Endothelial cell of umbilical vein (primary cell): ENCODE data around the gene IL33. TPM values are rescaled to one million over a fixed set of nuclear protein-coding genes. Genes with fewer than 3 reads are reported as not detected.

ENCODE experiments used
- BruUV-seq: library from RNA; stranded (reverse); fragments of 400-500 nt; replicated peaks from 2 replicates; lab custom pipeline; 2021; lab: Mats Ljungman, UMichigan
- CTCF ChIA-PET: fragments of 300-600, 350-600 bp; sonication (Branson Sonifier 250); formaldehyde crosslinking; loops from one replicate; lab custom pipeline; 2021; ENCODE audit warnings: antibody characterized with exemption, inconsistent platforms; lab: Charles Lee
- POLR2A ChIA-PET: fragments of 300-600, 350-600 bp; sonication (Branson Sonifier 250); formaldehyde crosslinking; loops from one replicate; lab custom pipeline; 2021; ENCODE audit warnings: antibody characterized with exemption, inconsistent platforms; lab: Charles Lee
- DNase-seq: peaks from one replicate; pipeline ENCODE4 v3.0.0-alpha.2; 2011; ENCODE audit warnings: low read depth, low spot score
- FAIRE-seq: peaks from 2 replicates; lab custom pipeline; 2011; peaks lifted over from hg19 to GRCh38; lab: Jason Lieb, UNC
- H2AFZ ChIP-seq: 2 replicates; pipeline ENCODE4 v1.6.0; 2012; ENCODE audit warnings: low read depth, low read length, control low read depth, inconsistent platforms
- H3K27ac ChIP-seq: 2 replicates; pipeline ENCODE4 v1.5.1; 2011; ENCODE audit warnings: low read depth, mild to moderate bottlenecking, control low read depth, low read length, moderate library complexity; ENCODE audit not compliant: insufficient read depth
- H3K27me3 ChIP-seq, 2 experiments: 2 replicates each; pipeline versions ENCODE4 v1.6.0 to v1.6.1; 2011; ENCODE audit warnings: low read length in 2 of 2, mixed read lengths in 1 of 2; ENCODE audit not compliant: control insufficient read depth in 2 of 2, insufficient read depth in 2 of 2
- H3K36me3 ChIP-seq, 2 experiments: 2 replicates in 1 of 2; 3 replicates in 1 of 2; pipeline ENCODE4 v1.5.1; 2011; ENCODE audit warnings: low read length in 2 of 2, mild to moderate bottlenecking in 1 of 2, moderate library complexity in 1 of 2; ENCODE audit not compliant: control insufficient read depth in 2 of 2, insufficient read depth in 2 of 2; ENCODE audit errors: extremely low read depth in 1 of 2
- H3K4me1 ChIP-seq: 3 replicates; pipeline ENCODE4 v1.5.1; 2011; ENCODE audit warnings: mild to moderate bottlenecking, low read length; ENCODE audit not compliant: control insufficient read depth, insufficient read depth; ENCODE audit errors: extremely low read depth
- H3K4me2 ChIP-seq: 2 replicates; pipeline ENCODE4 v1.6.1; 2011; ENCODE audit warnings: low read length, control low read depth, mixed read lengths; ENCODE audit not compliant: insufficient read depth
- H3K4me3 ChIP-seq, 3 experiments: fragments of 200-600 bp in 1 of 3; sonication (generic), shearing (Covaris generic) in 1 of 3; replicated peaks in 1 of 3; 2 replicates each; pipeline ENCODE4 v1.5.1; 2011 to 2016; ENCODE audit warnings: control low read depth in 3 of 3, low read length in 3 of 3, mild to moderate bottlenecking in 2 of 3, inconsistent platforms in 1 of 3, low read depth in 1 of 3, moderate library complexity in 1 of 3; ENCODE audit not compliant: insufficient read depth in 1 of 3
- H3K79me2 ChIP-seq: 2 replicates; pipeline ENCODE4 v1.6.0; 2012; ENCODE audit warnings: low read length, inconsistent platforms; ENCODE audit not compliant: control insufficient read depth, insufficient read depth
- H3K9ac ChIP-seq: replicated peaks from 2 replicates; pipeline ENCODE3; 2011; ENCODE audit warnings: low read length, control low read depth; ENCODE audit not compliant: insufficient read depth; ENCODE audit errors: extremely low read depth
- H3K9me1 ChIP-seq: replicated peaks from 3 replicates; pipeline ENCODE4 v1.6.0; 2011; ENCODE audit warnings: mild to moderate bottlenecking, low read length; ENCODE audit not compliant: control insufficient read depth, insufficient read depth; ENCODE audit errors: extremely low read depth
- H3K9me3 ChIP-seq: replicated peaks from 2 replicates; pipeline ENCODE4 v1.5.1; 2012; ENCODE audit warnings: low read length, inconsistent platforms; ENCODE audit not compliant: control insufficient read depth, insufficient read depth
- H4K20me1 ChIP-seq: replicated peaks from 2 replicates; pipeline ENCODE3; 2011; ENCODE audit warnings: mild to moderate bottlenecking, low read length; ENCODE audit not compliant: control insufficient read depth, insufficient read depth; ENCODE audit errors: extremely low read depth
- EZH2 ChIP-seq: IDR thresholded peaks from 2 replicates; pipeline ENCODE4 v1.6.1; 2012; ENCODE audit warnings: borderline replicate concordance, low read depth, mild to moderate bottlenecking, moderate library complexity, low read length, inconsistent platforms; ENCODE audit not compliant: severe bottlenecking
- FOS ChIP-seq: IDR thresholded peaks from 2 replicates; pipeline ENCODE4 v1.6.1; 2011; ENCODE audit warnings: mild to moderate bottlenecking, low read length, moderate library complexity, borderline replicate concordance; ENCODE audit not compliant: insufficient read depth
- MYC ChIP-seq: IDR thresholded peaks from one replicate; pipeline ENCODE4 v1.6.1; 2011; ENCODE audit warnings: mild to moderate bottlenecking, low read depth, low read length
- POLR2AphosphoS5 ChIP-seq: IDR thresholded peaks from 2 replicates; pipeline ENCODE4 v1.6.1; 2012; ENCODE audit warnings: low read depth, mild to moderate bottlenecking, control low read depth, low read length, moderate library complexity; ENCODE audit not compliant: insufficient read depth
- dilution Hi-C: fragments of 300-500 bp; cut with MboI; formaldehyde crosslinking; loops from one replicate; pipeline ENCODE4 v1.15.0; 2019; ENCODE audit warnings: low sequenced_read_pairs; ENCODE audit not compliant: extremely low pct_ligation_motif_present
- intact Hi-C: fragments of 100-400 bp; cut with micrococcal nuclease; formaldehyde crosslinking; loops from one replicate; pipeline ENCODE4 v1.10.0; 2022
- polyA plus RNA-seq, 4 experiments: library from polyadenylated mRNA; depleted of rRNA in 3 of 4; stranded (reverse) in 3 of 4; unstranded in 1 of 4; fragments of >200 nt; gene quantifications; 2 replicates each; pipeline versions ENCODE4 v1.2.1 to v1.2.3, GENCODE V29; 2011 to 2012; ENCODE audit warnings: missing spikeins in 1 of 4
- total RNA-seq: library from RNA; stranded (reverse); gene quantifications from 2 replicates; pipeline ENCODE4 v1.2.3, GENCODE V29; 2021
- TF ChIP-seq, protein P1 (sequence below), 2 donors: IDR thresholded peaks; 1 replicate in 1 of 2; 2 replicates in 1 of 2; pipeline ENCODE4 v1.5.1; 2011; ENCODE audit warnings: low read length in 2 of 2, mild to moderate bottlenecking in 2 of 2, moderate library complexity in 2 of 2, control low read depth in 1 of 2, inconsistent platforms in 1 of 2, low read depth in 1 of 2; ENCODE audit not compliant: insufficient read depth in 1 of 2; ENCODE audit errors: extremely low read depth in 1 of 2
- TF ChIP-seq, protein P2 (sequence below): IDR thresholded peaks from 2 replicates; pipeline ENCODE4 v1.6.1; 2011; ENCODE audit not compliant: insufficient read depth, insufficient read length

Gene IL33
- total and polyA plus RNA-seq, 2 donors (not counting 3 experiments of a cell fraction or from before 2014, with no cell fraction given): 8.7 to 13.8 TPM

DNA sequence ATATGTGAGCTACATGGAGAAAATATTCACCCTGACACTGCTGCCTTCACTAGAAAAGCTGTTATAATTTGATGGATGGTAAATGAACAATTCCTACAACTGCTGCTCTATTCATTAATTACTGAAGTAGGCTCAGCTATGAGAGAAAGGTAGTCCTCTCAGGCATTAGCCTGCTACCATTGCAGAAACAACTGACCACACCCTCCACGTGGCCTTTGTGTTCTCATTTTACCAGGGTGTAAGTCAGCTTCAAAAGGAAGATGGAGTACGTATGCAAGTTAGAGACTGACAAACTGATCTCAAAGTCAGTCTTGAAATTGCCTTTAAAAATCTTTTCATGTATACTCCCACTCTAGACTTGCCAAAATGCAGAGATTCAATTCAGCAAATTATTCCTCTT, 86.3 kb downstream of the IL33 start:
- Histone ChIP-seq H3K4me2 (no peak overlapping the region), H3K9me3 (no peaks in the 10 kb centered on the region), H3K27ac (no peak overlapping the region), H3K4me1 (no peaks in the 10 kb centered on the region), H3K9me1 (no peaks in the 10 kb centered on the region), H3K36me3 (no peaks in the 10 kb centered on the region), H4K20me1 (no peaks in the 10 kb centered on the region), H3K4me3 (no peak overlapping the region), H2AFZ (no peak overlapping the region), H3K9ac (no peak overlapping the region), H3K27me3 (no peaks in the 10 kb centered on the region), H3K79me2 (no peaks in the 10 kb centered on the region)
- BruUV-seq: no TSS peak
- dilution Hi-C loops (no loop called here), intact Hi-C loops (no loop called here)
- POLR2A ChIA-PET: no interaction called here
- TF ChIP-seq, protein P1, sequence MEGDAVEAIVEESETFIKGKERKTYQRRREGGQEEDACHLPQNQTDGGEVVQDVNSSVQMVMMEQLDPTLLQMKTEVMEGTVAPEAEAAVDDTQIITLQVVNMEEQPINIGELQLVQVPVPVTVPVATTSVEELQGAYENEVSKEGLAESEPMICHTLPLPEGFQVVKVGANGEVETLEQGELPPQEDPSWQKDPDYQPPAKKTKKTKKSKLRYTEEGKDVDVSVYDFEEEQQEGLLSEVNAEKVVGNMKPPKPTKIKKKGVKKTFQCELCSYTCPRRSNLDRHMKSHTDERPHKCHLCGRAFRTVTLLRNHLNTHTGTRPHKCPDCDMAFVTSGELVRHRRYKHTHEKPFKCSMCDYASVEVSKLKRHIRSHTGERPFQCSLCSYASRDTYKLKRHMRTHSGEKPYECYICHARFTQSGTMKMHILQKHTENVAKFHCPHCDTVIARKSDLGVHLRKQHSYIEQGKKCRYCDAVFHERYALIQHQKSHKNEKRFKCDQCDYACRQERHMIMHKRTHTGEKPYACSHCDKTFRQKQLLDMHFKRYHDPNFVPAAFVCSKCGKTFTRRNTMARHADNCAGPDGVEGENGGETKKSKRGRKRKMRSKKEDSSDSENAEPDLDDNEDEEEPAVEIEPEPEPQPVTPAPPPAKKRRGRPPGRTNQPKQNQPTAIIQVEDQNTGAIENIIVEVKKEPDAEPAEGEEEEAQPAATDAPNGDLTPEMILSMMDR (IDR thresholded peaks at IDR 0.05; ENCODE audit: extremely low read depth in 1 of 2, insufficient read depth in 1 of 2, low read depth in 1 of 2, low read length in 2 of 2): no peak
- TF ChIP-seq, protein P2, sequence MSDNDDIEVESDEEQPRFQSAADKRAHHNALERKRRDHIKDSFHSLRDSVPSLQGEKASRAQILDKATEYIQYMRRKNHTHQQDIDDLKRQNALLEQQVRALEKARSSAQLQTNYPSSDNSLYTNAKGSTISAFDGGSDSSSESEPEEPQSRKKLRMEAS: no peak
- FAIRE-seq: no peak
- CTCF ChIA-PET: interaction anchor here (1.1 to 1.3 kb wide), 3 partner anchors 9 to 247 kb away, joined by 3 to 7 read pairs (median 5); no protein-coding TSS in a partner anchor
- no peak for DNase-seq

DNA sequence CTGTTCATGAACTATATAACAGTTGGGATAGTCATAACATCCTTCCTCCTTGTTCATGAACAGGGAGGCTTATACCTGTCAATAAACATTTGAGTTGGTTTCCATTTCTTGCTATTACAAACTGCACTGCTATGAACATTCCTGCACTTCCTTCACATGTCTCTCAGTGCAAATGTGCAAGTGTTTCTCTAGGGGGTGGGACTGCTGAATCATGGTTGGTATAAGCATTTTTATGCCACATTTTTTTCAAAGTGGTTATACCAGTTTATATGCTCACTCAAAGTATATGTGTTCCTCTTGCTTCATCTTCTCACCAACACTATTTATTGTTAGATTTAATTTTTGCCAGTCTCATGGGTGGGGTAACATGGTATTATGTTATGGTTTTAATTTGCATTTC, 86.8 kb downstream of the IL33 start:
- ChIA-PET CTCF (interaction anchor here (1.3 kb wide), 1 partner anchor 10 kb away, joined by 3 read pairs; no protein-coding TSS in a partner anchor), POLR2A (no interaction called here)
- Histone ChIP-seq H3K9me3 (no peaks in the 10 kb centered on the region), H2AFZ (no peak overlapping the region), H3K27me3 (no peaks in the 10 kb centered on the region), H3K9ac (no peak overlapping the region), H3K4me2 (no peak overlapping the region), H3K27ac (no peak overlapping the region), H3K9me1 (no peaks in the 10 kb centered on the region), H3K36me3 (no peaks in the 10 kb centered on the region), H3K4me3 (no peak overlapping the region), H4K20me1 (no peaks in the 10 kb centered on the region), H3K4me1 (no peaks in the 10 kb centered on the region), H3K79me2 (no peaks in the 10 kb centered on the region)
- FAIRE-seq (no peak), DNase-seq (peak; percentile 40)
- dilution Hi-C loops: no loop called here
- no TSS peak for BruUV-seq
- TF ChIP-seq, protein P2: no peak
- TF ChIP-seq FOS (no peak), MYC (no peak), EZH2 (no peak), POLR2AphosphoS5 (no peak)
- TF ChIP-seq, protein P1 (IDR thresholded peaks at IDR 0.05; ENCODE audit: extremely low read depth in 1 of 2, insufficient read depth in 1 of 2, low read depth in 1 of 2, low read length in 2 of 2): no peak
- intact Hi-C loops: no loop called here
